NCI-H1105 treated with DMSO at 0.1 percent for 48 hours (cell line): ENCODE measurements around the gene SORCS2.
"Not testable (repeated sequence)": the region's sequence is repeated elsewhere in the genome, so short reads cannot be mapped to it uniquely, and the experiment has no call there.

ENCODE experiments used
- DNase-seq: peaks from one replicate; lab custom pipeline; 2025; lab: John Stamatoyannopoulos, UW

Gene SORCS2

GRCh38 chr4:7584098-7584497, 391.8 kb downstream of the SORCS2 start:
- no peak for DNase-seq

DNA sequence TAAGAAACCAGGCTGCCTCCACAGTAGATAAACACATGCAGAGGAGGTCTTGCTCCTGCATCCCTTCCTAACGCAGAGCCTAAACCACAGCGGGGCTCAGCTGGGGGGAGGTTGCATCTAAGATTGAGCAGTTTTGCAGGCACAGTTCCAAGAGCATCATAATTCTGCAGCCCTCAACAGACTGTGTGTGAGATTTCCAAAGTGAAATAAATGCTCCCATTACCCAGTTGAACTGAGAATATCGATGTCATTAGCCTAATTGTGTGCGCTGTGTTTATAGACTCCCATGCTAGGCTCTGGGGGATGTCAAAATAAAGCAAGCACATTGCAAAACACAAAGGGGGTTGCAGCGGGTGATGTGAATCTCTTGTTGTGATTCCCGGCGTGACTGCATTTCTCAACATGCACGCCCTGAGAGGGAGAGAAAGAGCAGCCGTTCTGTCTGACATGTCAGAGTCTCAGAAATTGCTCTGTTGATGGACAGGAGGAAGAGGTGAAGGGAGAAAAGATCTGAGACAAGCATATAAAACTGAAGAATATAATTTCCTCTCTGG, 392.3 kb downstream of the SORCS2 start:
- no peak for DNase-seq

DNA sequence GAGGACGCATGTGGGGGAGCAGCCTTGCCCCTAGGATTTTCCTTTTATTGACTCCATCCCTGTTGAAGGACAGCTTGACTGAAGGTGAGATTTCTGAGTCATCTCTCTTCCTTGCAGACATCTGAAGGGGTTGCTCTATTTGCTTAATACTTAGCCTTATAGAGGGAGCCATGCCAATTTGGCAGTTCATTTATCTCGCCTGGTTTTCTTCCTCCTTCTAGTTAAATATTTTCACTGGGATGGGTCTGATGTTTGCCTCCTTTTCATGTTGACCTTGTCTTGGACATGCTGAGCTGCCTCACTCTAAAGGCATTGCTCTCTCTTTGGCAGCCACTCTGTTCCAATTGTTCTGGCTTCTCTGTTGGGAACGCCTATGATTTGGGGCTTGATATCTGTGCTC, 393.4 kb downstream of the SORCS2 start:
- no peak for DNase-seq

GRCh38 chr4:7587433-7588405, 395.4 kb downstream of the SORCS2 start:
- DNase-seq, result no peak

DNA sequence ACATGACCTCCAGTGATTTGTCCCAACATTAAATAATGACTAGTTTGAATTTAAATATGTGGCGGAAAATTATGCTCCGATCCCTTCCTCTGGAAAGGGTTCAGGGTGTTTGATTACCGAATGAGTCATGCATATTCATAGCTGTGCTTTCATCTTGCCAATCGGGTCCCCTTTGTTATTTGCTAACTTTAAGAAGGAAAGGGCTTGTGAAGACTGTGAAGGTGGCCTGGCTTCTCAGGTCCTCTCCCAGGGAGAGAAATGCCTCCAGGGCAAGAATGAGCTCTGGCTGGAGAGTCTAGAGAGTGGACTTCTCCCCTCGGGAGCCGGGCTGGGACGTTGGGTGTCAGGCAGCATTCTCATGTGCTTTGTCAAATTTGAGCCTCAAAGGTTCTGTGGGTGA, 397.9 kb downstream of the SORCS2 start:
- no peak for DNase-seq

DNA sequence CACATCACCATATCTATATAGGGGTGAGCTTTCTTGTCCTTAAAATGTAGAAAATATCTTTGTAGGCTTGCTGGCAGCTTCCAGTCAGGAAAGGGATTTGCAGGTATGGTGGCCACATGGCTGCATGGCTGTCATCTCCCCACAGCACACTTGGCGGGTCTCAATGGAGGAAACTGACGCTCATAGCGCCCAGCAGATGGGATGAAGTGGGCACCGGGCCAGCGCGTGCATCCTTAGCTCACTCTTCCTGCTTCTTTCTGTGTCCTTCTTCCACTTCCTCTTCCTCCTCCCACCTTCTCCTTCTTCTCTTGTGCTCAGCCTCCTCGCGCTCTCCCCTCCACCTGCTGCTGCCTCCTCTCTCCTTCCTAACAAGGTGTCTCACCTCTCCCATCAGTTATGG, 398.6 kb downstream of the SORCS2 start:
- DNase-seq, result no peak

DNA sequence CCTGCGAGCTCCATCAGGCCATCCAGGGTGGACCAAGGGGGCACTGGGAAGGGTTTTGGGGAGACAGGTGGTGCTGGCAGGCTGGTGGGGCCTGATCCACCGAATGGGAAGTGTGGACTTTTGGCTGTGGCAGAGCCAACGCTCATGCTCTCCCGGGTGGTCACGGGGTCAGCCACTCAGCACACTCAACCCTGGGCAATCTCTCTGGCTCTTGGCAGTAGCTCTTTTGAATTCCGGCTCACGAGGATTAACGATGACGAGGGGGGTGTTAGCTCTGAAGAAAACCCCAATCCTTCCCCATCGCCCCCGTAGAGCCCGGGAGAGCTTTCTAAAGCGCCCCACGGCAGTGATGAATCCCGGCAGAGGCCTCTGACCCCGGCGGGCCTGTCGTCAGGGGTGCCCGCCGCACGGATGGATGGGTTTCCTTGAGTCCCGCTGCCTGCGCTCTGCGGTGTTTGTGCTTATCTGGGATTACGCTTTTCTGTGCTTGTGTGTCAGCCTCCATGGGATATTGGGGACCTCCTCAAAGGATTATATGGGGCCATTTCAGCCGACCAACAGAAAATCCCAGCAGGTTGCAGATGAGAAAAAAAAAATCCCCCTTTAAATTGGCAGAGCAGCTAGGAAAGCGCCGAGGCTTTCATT, 399.2 kb downstream of the SORCS2 start:
- no peak for DNase-seq

DNA sequence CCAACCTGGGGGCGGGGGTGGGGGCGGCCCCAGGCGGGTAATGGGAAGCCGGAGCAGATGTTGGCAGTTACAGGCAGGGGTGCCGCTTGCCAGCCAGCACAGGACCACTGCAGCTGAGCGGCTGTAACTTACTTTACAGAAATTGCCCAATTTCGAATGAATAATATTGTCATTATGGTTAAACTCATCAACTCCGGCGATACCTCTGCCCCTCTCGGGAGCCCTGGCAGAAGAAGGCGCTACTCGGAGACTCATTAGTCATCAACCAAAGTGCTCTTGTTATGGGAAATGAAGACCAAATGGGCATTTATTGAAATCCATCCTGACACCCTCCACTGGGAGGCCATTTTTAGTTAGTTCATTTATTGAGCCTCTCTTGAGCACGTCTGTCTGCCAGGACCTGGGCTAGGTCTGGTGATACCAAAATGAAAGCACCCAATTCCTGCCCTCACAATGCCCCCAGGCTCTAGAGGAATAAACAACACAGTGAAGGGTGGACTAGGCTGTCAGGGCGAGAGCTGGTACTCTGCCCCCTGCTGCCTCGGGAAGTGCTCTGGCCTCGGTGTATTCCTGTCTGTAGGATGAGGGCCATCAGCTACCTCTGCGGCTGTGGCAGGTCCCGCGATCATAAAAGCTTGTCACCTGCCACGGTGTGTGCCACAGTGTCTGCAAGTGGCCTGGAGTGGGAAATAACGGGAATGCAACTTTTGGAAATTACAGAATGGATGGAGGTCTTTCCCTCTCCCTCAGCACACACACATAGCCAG, 401.5 kb downstream of the SORCS2 start:
- peak; percentile 28 for DNase-seq

- DNase-seq, result no peak
Observed at GRCh38 chr4:7595934-7596461, 403.7 kb downstream of the SORCS2 start.

- no peak for DNase-seq
Observed at GRCh38 chr4:7596918-7597606, 404.7 kb downstream of the SORCS2 start.

DNA sequence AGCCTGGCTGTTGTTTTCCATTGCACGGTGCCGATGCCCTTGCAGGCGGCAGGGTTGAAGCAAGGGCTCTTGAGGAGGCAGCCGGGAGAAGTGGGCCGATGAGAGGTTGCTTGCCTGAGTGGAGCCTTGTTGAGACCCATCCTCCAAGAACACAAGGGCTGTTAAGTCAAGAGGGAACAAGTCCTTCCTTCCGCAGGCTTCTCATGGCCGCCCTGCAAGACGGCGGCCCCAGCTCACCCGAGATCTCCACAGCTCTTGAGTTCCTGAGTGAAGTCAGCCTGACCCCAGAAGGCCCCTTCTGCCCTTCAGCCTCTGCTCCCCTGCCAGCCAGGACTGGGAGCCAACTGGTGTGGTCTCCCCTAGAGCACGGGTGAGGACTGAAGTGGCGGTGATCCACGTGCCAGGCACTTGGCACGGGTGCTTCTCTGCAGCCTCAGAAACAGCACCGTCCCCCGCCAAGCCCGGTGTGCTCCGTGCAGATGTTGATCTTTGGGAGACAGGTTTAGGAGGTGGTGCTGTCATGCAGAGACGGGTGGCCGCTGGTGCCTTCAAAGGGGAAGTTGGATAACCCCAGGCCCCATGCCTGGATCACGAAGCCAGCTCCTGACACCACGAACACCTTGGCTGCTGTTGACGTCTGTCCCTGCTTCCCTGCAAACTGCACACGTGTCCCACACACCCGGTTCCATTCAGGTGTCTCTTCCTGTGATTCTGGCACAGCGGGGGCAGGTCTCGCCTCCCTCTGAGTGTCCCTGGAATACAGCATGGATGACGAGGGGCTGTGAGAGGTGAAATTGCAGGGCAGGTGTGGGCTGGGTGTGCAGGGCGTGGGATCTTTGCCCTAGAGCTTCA, 406.8 kb downstream of the SORCS2 start:
- DNase-seq, result no peak

DNA sequence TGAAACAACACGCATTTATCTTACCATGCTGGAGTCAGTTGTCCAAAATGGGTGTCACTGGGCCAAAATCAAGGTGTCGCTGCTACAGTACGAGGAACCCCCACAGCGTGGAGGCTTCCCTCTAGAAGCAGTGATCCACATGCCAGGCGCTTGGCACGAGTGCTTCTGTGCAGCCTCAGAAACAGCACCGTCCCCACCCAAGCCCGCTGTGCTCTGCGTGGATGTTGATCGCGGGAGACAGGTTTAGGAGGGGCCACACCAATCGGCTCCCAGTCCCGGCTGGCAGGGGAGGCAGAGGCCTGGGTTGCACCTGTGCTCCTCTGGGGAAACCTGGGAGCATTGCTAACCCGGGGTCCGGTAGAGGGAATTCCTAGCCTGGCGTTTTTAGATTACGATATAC, 407.9 kb downstream of the SORCS2 start:
- no peak for DNase-seq

- DNase-seq, result not testable (repeated sequence)
Observed at GRCh38 chr4:7602166-7602565, 409.8 kb downstream of the SORCS2 start.

DNA sequence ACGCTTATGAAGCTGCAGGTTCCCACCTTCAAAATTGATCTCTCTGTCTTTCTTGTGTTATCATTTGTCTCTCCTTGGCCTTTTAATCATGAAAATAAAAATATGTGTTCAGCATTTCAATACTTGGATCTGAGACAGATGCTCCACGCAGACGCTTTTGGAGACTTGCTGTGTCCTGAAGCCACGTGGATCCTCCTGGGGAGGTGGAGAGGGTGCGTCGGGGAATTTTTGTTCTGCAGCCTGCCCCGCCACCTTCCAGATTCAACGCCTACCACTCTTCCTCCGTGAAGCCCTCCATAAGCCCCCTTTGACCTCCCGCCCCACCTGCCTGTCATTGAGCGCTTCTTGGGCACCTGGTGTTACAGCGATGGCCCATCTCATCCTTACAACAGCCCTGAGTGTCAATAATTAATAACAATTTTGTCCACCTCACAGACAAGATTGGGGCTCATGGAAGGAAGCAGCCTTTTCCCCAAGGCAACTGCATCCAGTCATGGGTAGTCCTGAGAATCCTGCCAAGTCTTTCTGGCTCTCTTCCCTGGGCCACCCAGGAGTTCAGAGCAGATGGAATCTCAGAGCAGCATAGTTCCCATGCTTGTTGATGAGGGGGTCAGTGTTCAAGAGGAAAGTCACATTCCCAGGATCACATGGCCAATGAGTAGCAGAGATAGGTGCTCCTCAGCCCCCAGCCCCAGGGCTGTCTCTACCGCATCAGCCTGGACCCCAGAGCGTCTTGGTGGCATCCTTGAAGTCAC, 415.0 kb downstream of the SORCS2 start:
- no peak for DNase-seq

DNA sequence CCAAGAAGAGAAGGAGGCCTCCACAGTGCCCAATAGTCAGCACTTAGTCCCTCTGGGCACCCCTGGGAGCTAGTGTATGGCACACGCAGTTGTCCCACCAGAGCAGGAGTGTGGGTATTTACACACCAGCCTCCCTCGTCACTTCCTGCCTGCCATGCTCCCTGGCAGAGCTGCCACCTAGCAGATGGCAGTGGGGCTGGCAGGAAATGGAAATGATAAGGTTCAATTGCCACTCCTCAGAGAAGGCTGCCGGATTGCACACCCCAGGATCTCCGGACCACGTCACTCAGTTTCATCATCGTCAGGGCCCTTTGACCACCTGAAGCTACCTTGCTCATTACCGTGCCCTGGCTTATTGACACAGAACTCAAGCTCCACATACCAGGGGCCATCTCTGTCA, 415.7 kb downstream of the SORCS2 start:
- no peak for DNase-seq

DNA sequence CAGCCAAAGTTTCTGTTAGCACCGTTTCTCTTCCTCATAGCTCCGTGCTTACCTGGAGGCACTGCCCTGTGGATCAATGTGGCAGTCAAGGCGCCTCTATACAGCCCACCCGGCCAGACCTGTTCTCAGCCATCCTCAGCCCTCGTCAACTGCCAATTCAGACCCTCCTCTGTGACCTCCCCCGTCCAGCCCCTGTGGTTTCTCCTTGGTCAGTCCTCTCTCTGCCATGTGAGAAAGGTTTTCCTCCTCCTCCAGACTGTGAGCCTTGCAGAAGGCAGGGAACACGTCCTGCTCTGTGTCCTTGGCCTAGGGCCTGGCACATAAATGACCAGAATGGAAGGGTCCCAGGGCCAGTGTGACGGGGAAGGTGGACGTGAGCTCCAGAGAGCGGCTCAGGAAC, 417.0 kb downstream of the SORCS2 start:
- DNase-seq, result no peak

- no peak for DNase-seq
Observed at GRCh38 chr4:7610022-7610670, 417.8 kb downstream of the SORCS2 start.

DNA sequence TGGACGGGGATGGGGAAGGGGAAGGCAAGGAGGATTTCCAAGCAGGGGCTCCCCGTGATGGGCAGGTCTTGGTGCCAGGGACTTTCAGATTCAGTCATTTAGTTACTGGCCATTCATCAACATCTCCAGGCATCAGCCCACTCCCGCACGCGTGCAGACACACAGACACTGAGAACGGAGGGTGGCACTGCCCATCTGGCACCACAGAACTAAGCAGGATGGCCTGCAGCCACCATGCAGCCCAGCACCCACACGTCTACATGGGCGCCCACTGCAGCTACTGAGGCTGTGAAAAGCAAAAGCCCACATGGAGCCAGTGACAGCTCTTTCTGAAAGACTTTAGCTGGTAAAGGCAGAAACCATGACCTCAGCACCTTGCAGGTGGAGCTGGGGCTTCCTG, 418.5 kb downstream of the SORCS2 start:
- DNase-seq, result no peak

- no peak for DNase-seq
Observed at GRCh38 chr4:7612311-7612897, 420.1 kb downstream of the SORCS2 start.
